K562 (cell line): Measurements from ENCODE around the gene ZNF319. TPM values are rescaled to one million over a fixed set of nuclear protein-coding genes. Genes with fewer than 3 reads are reported as not detected.

Experiments used
- ATAC-seq: fragments of 200-7000 bp; cut with Tn5 transposase; 3 replicates; pipeline ENCODE4 v1.9.1; 2020; ENCODE audit warnings: moderate library complexity
- BruUV-seq: library from RNA; stranded (reverse); fragments of 400-500 nt; replicated peaks from 2 replicates; lab custom pipeline; 2021; lab: Mats Ljungman, UMichigan
- CTCF ChIA-PET: fragments of 300-600 bp; formaldehyde crosslinking; extraction: SDS; loops from one replicate; lab custom pipeline; 2021; ENCODE audit warnings: low intra/inter-chr PET ratio; lab: Yijun Ruan, JAX
- POLR2A ChIA-PET: fragments of 300-600, 350-650 bp; sonication (Branson Sonifier 250); formaldehyde crosslinking; extraction: SDS; loops from one replicate; lab custom pipeline; 2021; ENCODE audit warnings: antibody characterized with exemption, inconsistent platforms; lab: Yijun Ruan, JAX
- DNase-seq, 4 experiments: peaks; one replicate each; pipeline versions ENCODE4 v3.0.0 to v3.0.0-alpha.2; 2011 to 2018; ENCODE audit warnings: low spot score in 3 of 4, mixed read lengths in 3 of 4; ENCODE audit errors: extremely low read depth in 1 of 4
- FAIRE-seq: peaks from 2 replicates; lab custom pipeline; 2011; peaks lifted over from hg19 to GRCh38; lab: Jason Lieb, UNC
- H2AFZ ChIP-seq: 2 replicates; pipeline ENCODE4 v1.6.0; 2011; ENCODE audit warnings: low read depth, low read length, control low read depth, inconsistent platforms
- H3K27ac ChIP-seq: fragments of 200-600 bp; 3 replicates; pipeline ENCODE4 v1.8.0; 2011; ENCODE audit warnings: low read depth, mild to moderate bottlenecking, control low read depth, inconsistent platforms, low read length, moderate library complexity, mixed read lengths; ENCODE audit errors: extremely low read depth
- H3K27me3 ChIP-seq, 2 experiments: fragments of 300-600 bp in 1 of 2; 2 replicates in 1 of 2; 3 replicates in 1 of 2; pipeline versions ENCODE4 v1.6.0 to v1.8.0; 2011; ENCODE audit warnings: inconsistent platforms in 2 of 2, low read length in 2 of 2, mild to moderate bottlenecking in 1 of 2, mixed read lengths in 1 of 2, moderate library complexity in 1 of 2; ENCODE audit not compliant: control insufficient read depth in 2 of 2, insufficient read depth in 2 of 2
- H3K36me3 ChIP-seq: fragments of 300-600 bp; 3 replicates; pipeline ENCODE4 v1.8.0; 2011; ENCODE audit warnings: mild to moderate bottlenecking, low read length, inconsistent platforms; ENCODE audit not compliant: control insufficient read depth, insufficient read depth
- H3K4me1 ChIP-seq, 2 experiments: fragments of 200-600 bp in 1 of 2; replicated peaks in 1 of 2; 2 replicates in 1 of 2; 3 replicates in 1 of 2; pipeline versions ENCODE4 v1.5.1 to v1.8.0; 2011; ENCODE audit warnings: inconsistent platforms in 2 of 2, low read length in 2 of 2, mild to moderate bottlenecking in 1 of 2, mixed read lengths in 1 of 2, moderate library complexity in 1 of 2; ENCODE audit not compliant: control insufficient read depth in 2 of 2, insufficient read depth in 2 of 2
- H3K4me2 ChIP-seq: 2 replicates; pipeline ENCODE4 v1.6.1; 2011; ENCODE audit warnings: low read length, control low read depth, inconsistent platforms, mixed read lengths; ENCODE audit not compliant: insufficient read depth
- H3K4me3 ChIP-seq: fragments of 200-600 bp; sonication (generic), shearing (Covaris generic); 2 replicates; pipeline ENCODE4 v1.5.1; 2016; ENCODE audit warnings: control low read depth, inconsistent platforms
- H3K79me2 ChIP-seq: fragments of 200-600 bp; 3 replicates; pipeline ENCODE4 v1.8.0; 2011; ENCODE audit warnings: low read length, inconsistent platforms; ENCODE audit not compliant: control insufficient read depth, insufficient read depth
- H3K9ac ChIP-seq, 2 experiments: 2 replicates each; pipeline versions ENCODE4 v1.6.0 to v1.6.1; 2011; ENCODE audit warnings: low read depth in 2 of 2, low read length in 2 of 2, control low read depth in 1 of 2, inconsistent platforms in 1 of 2, mild to moderate bottlenecking in 1 of 2, mixed read lengths in 1 of 2; ENCODE audit not compliant: insufficient read depth in 1 of 2
- H3K9me1 ChIP-seq: one replicate; pipeline ENCODE4 v1.6.0; 2011; ENCODE audit warnings: inconsistent platforms, mild to moderate bottlenecking, low read length, moderate library complexity; ENCODE audit not compliant: control insufficient read depth, insufficient read depth
- H3K9me3 ChIP-seq: replicated peaks from 2 replicates; pipeline ENCODE4 v1.5.1; 2011; ENCODE audit warnings: low read depth, low read length, inconsistent platforms; ENCODE audit not compliant: control insufficient read depth, insufficient read depth
- H4K20me1 ChIP-seq: replicated peaks from 2 replicates; pipeline ENCODE4 v1.6.1; 2011; ENCODE audit warnings: low read length, inconsistent platforms, mixed read lengths; ENCODE audit not compliant: control insufficient read depth, insufficient read depth
- RFX1 ChIP-seq: fragments of 450-650 bp; IDR thresholded peaks from 2 replicates; pipeline ENCODE4 v1.6.1; 2016; ENCODE audit warnings: mild to moderate bottlenecking, moderate library complexity
- ZNF23 ChIP-seq: fragments of 250-450 bp; sonication (Bioruptor Pico); IDR thresholded peaks from 2 replicates; pipeline ENCODE4 v1.4.0; 2020; ENCODE audit warnings: mild to moderate bottlenecking
- ZNF778 ChIP-seq: fragments of 450-650 bp; formaldehyde crosslinking; IDR thresholded peaks from 2 replicates; pipeline ENCODE4 v1.4.0; 2020; ENCODE audit warnings: mild to moderate bottlenecking, moderate library complexity
- WGBS: fragments of 100-300 bp; shearing (Covaris generic); methylation state at CpG from one replicate; pipeline ENCODE4 v1.1.6; 2016; ENCODE audit warnings: low coverage, mixed read lengths; ENCODE audit not compliant: insufficient coverage; ENCODE audit errors: missing lambda C conversion rate; 5-methylcytosine and 5-hydroxymethylcytosine counted together
- in situ Hi-C: fragments of 300-500 bp; cut with MboI; formaldehyde crosslinking; loops from 4 replicates; pipeline ENCODE4 v1.15.0; 2018; ENCODE audit warnings: inconsistent platforms, mixed read lengths
- intact Hi-C: fragments of 100-400 bp; cut with micrococcal nuclease; formaldehyde crosslinking; loops from 2 replicates; pipeline ENCODE4 v1.14.2; 2022
- polyA plus RNA-seq, 8 experiments: library from polyadenylated mRNA; depleted of rRNA in 4 of 8; stranded (reverse) in 5 of 8; unstranded in 3 of 8; fragments of >200 nt; fragmentation: Nextera tagmentation in 2 of 8; fragmentation: Illumina TruSeq in 1 of 8; extraction: Ambion mirVana in 2 of 8; extraction: Trizol in 1 of 8; gene quantifications; 2 replicates each; pipeline versions ENCODE4 v1.2.1 to v1.2.3, GENCODE V29; 2011 to 2014; ENCODE audit warnings: inconsistent platforms in 1 of 8, missing spikeins in 1 of 8
- total RNA-seq, 7 experiments: library from RNA; depleted of rRNA in 6 of 7; stranded (reverse); fragments of >200 nt in 6 of 7; fragmentation: Illumina TruSeq in 2 of 7; extraction: Trizol in 2 of 7; gene quantifications; 2 replicates each; pipeline versions ENCODE4 v1.2.1 to v1.2.3, GENCODE V29; 2011 to 2021; ENCODE audit warnings: low replicate concordance in 1 of 7
- TF ChIP-seq, protein P1 (sequence below): fragments of 450-650 bp; IDR thresholded peaks from 2 replicates; pipeline ENCODE4 v1.6.1; 2017; ENCODE audit warnings: antibody characterized with exemption, mild to moderate bottlenecking

The ZNF319 gene
- total and polyA plus RNA-seq, 9 of the 15 experiments (the other 6 are each of a cell fraction or from before 2014, with no cell fraction given) = 0.20 to 5.7 (median 1.4) TPM

DNA sequence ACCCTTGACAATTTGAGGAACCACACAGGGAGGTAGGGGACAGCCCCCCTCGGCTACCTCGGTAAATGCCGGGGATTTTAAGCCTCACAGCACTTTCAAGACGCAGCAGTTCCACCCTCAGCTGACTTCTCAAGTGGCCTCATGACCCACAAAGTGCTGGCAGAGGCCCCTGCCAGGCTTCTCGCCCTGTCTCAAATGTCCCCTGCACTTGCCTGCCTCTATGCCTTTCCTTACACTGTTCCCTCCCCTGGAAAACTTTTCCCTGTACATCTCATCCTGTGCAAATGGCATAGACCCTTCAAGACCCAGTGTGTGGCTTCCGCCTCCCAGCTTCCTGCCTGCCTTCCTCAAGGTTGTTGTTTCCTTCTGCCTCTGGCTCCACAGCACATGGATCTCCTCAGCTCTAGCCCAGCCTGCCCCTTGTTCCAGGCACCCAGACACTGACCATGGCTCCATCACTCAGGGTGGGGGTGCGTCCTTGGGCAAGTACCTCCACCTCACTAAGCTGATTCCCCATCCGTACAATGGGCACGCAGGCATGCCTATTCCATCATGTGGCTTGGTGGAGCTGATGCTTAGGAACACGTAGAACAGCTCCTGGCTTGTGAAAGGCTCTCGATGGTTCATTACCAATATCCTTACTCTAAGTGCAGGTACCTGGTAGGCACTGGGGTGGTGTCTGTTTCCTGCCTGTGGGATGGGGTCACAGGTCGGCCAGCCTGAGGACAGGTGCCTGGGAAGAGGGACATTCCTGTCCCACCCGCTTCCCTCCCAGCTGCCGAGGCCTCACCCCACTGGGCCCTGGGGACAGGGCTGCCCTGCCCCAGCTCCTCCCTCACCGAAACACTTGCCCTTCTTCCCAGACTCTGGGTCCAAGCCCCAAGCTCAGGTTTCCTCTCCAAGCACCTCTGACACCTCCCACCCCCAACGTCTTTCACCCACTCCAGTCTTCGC lies 49.0 kb upstream of the ZNF319 start:
- ChIA-PET POLR2A (no interaction called here), CTCF (no interaction called here)
- ATAC-seq (no peak), FAIRE-seq (no peak), DNase-seq (no peak)
- H3K9ac ChIP-seq = peak overlapping the region in 1 of 2 experiments; percentile 18; a peak in 1 of 4 replicates
- no peak overlapping the region for H3K4me3 ChIP-seq
- H3K27me3 ChIP-seq = no peaks in the 10 kb centered on the region
- H3K4me2 ChIP-seq = no peak overlapping the region
- H4K20me1 ChIP-seq = no peaks in the 10 kb centered on the region
- H2AFZ ChIP-seq = no peak overlapping the region
- no peak overlapping the region for H3K27ac ChIP-seq
- H3K9me1 ChIP-seq = no peaks in the 10 kb centered on the region
- no peaks in the 10 kb centered on the region for H3K79me2 ChIP-seq
- no peaks in the 10 kb centered on the region for H3K36me3 ChIP-seq
- no TSS peak for BruUV-seq
- intact Hi-C loops (no loop called here), in situ Hi-C loops (no loop called here)
- peaks cover 0 to 39% of the 10 kb centered on the region in 2 experiments; a peak in 3 of 5 replicates for H3K4me1 ChIP-seq
- WGBS = 47% methylated on average over 16 of the region's 17 CpGs
- TF ChIP-seq, protein P1, sequence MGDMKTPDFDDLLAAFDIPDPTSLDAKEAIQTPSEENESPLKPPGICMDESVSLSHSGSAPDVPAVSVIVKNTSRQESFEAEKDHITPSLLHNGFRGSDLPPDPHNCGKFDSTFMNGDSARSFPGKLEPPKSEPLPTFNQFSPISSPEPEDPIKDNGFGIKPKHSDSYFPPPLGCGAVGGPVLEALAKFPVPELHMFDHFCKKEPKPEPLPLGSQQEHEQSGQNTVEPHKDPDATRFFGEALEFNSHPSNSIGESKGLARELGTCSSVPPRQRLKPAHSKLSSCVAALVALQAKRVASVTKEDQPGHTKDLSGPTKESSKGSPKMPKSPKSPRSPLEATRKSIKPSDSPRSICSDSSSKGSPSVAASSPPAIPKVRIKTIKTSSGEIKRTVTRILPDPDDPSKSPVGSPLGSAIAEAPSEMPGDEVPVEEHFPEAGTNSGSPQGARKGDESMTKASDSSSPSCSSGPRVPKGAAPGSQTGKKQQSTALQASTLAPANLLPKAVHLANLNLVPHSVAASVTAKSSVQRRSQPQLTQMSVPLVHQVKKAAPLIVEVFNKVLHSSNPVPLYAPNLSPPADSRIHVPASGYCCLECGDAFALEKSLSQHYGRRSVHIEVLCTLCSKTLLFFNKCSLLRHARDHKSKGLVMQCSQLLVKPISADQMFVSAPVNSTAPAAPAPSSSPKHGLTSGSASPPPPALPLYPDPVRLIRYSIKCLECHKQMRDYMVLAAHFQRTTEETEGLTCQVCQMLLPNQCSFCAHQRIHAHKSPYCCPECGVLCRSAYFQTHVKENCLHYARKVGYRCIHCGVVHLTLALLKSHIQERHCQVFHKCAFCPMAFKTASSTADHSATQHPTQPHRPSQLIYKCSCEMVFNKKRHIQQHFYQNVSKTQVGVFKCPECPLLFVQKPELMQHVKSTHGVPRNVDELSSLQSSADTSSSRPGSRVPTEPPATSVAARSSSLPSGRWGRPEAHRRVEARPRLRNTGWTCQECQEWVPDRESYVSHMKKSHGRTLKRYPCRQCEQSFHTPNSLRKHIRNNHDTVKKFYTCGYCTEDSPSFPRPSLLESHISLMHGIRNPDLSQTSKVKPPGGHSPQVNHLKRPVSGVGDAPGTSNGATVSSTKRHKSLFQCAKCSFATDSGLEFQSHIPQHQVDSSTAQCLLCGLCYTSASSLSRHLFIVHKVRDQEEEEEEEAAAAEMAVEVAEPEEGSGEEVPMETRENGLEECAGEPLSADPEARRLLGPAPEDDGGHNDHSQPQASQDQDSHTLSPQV = no peak
- TF ChIP-seq ZNF778 (CRISPR knock-in tag) (no peak), ZNF23 (CRISPR knock-in tag) (no peak), RFX1 (no peak)
- no peaks in the 10 kb centered on the region for H3K9me3 ChIP-seq
